Dedifferentiated amniotic fluid mesenchymal stem cell (primary cell): ENCODE results near the gene ATP8B1.
"Not testable (repeated sequence)": the region's sequence is repeated elsewhere in the genome, so short reads cannot be mapped to it uniquely, and the experiment has no call there.

Experiments used
- DNase-seq: peaks from one replicate; pipeline ENCODE4 v3.0.0-alpha.2; 2016; ENCODE audit errors: extremely low spot score

Gene ATP8B1

DNA sequence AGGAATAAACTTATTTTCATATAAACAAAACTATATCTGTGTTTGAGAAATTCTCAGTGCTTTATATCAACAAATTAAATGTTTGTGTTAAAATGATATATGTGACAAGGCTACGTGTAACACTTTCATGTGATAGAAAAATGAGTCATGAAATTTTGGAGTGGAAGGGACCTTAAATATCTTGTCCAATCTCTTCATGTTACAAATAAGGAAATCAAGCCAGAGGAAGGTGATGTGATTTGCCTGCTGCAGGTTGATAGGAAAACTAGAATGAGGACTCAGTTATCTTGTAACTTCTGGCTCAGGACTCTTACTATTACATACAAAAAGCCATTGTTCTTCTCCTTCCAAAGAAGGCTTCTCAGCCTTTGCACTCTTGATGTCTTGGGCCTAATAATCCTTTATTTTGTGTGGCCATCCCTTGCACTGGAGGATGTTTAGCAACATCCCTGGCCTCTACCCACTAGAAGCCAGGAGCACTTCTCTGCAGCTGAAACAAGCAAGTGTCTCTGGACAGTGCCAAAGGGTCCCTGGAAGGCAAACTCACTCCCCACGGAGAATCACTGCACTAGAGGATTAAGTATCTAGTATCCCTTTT lies 138.4 kb downstream of the ATP8B1 start:
- DNase-seq: no peak

DNA sequence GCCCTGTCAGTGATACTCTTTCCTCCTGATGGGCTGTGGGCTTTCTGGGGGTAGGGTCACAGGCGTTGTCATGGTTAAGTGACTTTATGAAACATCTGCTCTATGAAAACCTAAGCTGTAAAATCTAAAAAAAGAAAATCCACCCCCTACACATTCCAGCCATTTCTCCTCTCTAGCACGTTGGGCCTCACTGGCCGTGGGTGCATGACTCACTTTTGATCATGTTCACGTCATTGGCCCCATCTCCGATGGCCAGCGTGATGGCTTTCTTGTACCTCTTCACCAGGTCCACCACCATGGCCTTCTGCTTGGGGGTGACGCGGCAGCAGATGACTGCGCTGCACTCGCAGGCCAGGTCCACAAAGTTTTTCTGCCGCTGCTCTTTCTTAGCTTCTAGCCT lies 142.2 kb downstream of the ATP8B1 start:
- DNase-seq: peak; percentile 51

DNA sequence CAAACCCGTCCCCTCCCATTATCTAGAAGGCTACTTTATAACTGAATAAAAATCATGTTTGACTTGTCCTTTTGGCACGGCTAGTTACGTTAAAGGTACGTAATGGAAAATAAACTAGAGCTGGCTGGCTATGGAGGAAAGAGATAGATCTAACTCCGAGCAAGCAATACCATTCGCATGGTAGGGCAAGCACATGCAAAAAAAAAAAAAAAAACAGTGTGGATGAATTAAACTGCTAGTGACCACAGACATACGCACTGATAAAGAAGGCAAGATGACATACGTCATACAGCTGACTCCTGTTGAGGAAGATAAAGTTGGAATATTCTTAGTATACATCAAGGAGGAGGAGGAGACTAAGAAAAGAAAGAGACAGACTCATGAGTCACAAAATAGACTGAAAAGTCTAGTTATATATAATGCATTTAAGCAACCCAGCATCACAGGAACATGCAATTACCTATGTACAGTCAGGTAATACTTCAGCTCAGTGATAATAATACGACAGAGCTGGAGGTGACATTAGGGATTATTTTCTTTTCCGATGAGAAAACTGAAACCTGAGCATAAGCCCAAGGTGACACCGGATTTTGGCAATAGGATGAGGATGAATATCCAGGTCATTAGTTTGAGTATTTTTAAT lies 143.5 kb downstream of the ATP8B1 start:
- DNase-seq: no peak

DNA sequence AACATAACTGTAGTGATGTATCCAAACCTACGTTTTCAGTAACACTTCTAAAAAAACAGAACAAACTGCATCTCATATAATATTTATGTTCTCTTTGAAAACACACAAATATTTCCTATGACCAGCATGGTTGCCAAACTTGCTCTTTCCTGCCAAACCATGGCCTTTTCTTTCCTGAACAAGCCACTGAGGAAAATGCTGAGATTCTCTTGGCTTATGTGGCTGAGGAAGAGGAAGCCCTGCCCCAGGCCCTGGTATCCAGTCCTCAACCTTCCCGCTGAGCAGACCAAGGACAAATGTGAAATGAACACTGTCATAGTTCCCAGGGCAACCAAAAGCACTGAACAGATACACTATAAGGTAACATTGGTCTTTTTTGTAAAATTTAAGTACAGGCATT lies 145.6 kb downstream of the ATP8B1 start:
- DNase-seq: no peak

DNA sequence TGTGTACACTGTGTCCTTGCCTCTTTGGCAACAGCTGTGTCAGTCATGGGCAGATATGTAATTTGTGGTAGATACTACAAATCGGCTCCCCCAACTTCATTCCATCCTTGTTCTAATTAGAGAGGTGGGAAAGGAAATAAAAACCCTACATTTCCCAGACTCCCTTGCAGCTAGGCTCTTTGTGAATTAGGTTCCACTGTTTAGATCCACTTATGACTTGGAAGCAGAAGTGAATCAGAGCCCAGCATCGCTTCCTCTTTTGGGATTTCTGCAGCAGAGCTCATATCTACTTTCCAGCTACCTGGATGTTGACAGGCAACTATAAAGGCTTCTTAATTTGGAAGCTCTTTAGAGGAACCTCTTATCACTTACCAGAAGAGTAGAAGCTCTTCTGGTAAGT lies 147.4 kb downstream of the ATP8B1 start:
- no peak for DNase-seq

DNA sequence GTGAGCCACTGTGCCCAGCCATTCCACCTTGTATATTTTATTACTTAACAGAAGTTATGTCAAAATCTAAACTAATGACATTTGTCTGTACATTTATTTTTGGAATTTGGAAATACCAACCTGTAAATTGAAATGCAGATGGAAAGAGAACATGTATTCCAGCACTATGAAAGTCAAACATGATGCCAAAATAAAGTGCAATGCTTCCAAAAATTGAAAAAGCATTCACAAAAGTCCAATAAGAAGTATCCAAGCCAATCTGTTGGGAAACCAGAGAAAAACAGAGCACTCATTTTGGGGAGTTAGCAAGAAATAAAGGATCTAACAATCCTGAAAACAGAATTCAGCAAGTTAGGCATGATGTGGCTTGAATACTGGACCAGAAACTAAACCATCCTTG lies 151.2 kb downstream of the ATP8B1 start:
- no peak for DNase-seq

DNA sequence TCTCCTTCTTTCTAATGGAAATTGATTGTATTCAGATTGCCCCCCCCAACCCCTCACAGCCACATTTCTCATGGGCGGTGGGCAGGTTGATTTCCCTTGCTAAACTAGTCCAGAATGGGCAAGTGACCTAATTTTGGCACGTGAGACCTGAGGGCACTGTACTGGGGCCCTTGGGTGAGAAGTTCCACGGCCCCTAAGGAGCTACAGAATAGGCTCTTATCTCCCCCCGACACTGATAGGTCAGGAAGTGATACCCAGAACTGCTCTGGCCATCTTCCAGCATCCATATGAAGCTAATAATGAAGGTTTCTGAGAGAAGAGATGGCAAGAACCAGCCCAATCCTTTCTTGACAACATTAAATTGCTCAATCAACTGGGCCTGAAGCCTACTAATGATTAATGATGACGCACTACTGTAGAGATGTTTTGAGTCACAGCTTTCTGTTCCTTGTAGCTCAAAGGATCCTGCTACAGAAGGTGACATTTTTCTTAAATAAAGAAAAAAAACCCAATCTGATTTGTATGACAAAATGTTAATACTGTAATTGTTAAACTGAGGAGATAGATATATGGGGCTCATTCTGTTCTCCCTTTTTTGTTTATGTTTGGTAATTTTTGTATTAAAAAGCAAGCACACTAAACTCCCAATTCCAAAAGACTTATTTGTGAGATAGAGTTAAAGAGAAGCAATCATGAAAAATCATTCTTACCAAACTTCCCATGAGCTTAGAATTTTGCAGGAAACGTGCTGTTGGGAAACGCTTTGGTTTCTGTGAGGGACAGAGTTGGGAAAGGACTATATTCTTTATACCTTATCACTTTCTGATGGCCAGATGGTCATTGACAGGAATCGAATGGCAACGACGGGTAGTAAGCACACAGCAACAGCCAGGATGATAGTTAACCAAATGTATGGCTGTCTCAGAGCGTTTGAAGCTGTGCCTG lies 153.3 kb downstream of the ATP8B1 start:
- DNase-seq: no peak

DNA sequence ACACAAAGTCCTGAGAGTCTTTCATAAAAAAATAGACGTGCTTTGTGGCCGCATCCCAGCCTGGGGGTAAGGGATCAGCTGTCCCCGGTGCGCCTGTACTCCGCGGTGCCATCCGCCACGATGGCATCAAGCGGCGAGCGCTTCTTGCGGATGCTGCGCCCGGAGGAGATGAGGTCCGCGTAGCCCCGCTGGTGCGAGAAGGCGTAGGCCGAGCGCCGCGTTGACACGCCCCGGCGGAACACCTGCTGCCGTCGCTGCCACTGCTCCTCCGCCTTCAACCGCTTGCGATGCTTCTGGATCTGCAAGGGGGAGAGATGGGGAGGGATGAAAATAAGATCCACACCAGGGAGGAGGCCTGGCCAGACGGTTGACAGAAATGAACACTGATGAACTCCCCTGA lies 154.7 kb downstream of the ATP8B1 start:
- DNase-seq: no peak

DNA sequence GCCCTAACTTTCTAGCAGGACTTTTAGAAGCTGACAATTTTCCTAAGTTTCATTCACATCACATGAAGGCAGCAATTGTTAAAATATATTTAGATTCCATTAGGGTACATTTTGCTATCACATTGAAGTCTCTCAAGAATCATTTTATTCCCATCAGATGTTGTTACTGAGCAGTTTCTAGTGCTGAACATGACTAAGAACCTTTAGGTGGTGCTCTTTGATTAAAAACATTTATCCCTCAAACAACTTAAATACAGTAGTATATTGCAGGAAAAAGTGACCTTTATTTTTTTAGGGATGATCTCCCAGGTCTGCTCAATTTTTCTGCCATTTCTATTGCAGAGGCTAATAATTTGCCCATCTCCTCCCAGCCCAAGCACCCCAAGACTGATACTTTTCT lies 158.6 kb downstream of the ATP8B1 start:
- DNase-seq: no peak

DNA sequence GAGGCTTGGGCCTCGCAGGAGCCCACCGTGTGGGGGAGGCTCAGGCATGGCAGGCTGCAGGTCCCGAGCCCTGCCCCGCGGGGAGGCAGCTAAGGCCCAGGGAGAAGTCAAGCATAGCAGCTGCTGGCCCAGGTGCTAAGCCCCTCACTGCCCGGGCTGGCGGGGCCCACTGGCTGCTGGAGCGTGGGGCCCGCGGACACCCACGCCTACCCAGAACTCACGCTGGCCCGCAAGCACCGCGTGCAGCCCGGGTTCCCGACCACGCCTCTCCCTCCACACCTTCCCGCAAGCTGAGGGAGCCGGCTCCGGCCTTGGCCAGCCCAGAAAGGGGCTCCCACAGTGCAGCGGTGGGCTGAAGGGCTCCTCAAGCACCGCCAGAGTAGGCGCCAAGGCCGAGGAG lies 159.4 kb downstream of the ATP8B1 start:
- not testable (repeated sequence) for DNase-seq

DNA sequence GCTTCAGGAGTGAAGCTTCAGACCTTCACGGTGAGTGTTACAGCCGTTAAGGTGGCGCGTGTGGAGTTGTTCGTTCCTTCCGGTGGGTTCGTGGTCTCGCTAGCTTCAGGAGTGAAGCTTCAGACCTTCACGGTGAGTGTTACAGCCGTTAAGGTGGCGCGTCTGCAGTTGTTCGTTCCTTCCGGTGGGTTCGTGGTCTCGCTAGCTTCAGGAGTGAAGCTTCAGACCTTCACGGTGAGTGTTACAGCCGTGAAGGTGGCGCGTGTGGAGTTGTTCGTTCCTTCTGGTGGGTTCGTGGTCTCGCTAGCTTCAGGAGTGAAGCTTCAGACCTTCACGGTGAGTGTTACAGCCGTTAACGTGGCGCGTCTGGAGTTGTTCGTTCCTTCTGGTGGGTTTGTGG lies 160.7 kb downstream of the ATP8B1 start:
- not testable (repeated sequence) for DNase-seq

DNA sequence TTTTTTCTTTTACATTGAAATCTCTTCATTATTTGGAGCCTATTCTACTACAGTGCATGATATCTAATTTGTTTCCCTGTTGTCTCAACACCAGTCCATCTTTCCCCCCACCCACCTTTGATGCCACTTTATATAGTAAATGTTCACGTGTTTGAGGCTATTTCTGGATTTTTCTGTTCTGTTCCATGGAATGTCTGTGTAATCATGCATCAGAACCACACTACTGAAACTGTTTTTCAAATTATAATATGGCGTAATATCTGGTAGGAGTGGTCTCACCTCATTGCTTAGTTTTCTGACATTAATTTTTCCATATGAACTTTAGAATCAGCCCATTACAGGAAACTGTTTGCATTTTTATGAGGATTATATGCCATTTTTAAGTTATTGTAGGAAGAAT lies 162.4 kb downstream of the ATP8B1 start:
- DNase-seq: no peak

DNA sequence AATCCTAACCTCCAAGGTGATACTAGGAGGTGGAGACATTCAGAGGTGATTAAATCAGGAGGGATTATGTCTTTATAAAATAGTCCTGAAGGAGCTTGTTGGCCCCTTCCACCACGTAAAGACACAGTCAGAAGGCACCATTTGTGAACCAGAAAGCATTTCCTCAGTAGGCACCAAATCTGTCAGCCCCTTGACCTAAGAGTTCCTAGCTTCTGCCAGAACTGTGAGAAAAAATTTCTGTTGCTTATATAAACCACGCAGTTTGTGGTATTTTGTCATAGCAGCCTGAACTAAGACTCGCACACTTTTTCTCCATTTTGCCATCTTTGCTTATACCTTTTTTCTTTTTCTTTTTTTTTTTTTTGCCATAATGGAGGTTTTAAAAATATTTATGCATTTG lies 162.9 kb downstream of the ATP8B1 start:
- no peak for DNase-seq

DNA sequence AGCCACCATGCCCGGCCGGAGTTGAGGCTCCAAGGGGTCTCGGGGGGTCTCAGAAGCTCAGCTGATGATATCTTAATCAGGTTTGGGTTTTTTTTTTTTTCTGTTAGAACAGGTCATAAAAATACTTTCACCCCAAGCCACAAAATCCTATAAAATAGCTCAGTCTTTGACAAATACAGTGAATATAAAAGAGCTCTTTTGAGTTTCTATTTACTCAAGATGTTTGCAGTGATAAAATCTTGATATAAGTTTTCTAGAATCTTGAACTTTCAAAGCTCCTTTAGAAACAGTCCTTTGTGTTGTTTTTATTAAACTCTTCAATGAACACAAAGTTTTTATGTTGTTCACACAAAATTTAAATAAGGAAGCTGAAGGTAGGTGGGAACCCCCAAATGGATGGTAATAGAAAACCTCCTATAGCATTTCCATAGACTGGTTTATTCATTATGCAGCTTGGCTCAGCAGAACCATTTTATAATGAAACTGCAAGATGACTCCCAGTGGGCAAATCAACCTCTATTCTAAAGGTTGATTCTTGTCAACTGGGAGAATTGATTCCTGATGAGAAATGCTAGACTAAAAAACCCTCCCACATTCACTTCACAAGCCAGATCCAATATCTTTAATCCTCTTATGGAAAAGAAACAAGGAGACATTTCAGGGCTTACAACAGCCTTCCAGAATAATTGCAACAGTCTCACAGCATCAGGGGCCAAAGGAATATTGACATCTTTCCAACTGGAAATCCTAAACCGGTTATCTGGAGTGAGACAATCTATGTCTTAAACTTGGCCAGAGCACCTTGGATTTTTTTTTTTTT lies 167.9 kb downstream of the ATP8B1 start:
- DNase-seq: peak; percentile 55

DNA sequence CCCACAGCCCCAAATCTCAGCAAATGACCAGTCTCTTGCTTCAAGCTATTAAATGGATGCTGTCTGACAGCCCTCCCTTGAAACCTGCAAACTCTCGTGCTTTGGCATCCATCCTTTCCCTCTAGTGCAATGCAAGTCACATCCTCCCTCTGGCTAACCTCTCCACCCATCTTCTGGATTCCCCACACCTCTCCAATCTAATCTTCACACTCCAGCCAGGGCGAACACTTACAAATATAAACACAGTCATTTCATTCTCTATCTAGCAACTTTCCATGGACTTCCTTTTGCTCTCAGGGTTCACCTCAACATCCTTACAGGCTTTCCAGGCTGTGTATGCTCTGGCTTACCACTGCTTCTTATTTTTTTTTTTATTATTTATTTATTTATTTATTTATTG lies 171.4 kb downstream of the ATP8B1 start:
- DNase-seq: no peak

DNA sequence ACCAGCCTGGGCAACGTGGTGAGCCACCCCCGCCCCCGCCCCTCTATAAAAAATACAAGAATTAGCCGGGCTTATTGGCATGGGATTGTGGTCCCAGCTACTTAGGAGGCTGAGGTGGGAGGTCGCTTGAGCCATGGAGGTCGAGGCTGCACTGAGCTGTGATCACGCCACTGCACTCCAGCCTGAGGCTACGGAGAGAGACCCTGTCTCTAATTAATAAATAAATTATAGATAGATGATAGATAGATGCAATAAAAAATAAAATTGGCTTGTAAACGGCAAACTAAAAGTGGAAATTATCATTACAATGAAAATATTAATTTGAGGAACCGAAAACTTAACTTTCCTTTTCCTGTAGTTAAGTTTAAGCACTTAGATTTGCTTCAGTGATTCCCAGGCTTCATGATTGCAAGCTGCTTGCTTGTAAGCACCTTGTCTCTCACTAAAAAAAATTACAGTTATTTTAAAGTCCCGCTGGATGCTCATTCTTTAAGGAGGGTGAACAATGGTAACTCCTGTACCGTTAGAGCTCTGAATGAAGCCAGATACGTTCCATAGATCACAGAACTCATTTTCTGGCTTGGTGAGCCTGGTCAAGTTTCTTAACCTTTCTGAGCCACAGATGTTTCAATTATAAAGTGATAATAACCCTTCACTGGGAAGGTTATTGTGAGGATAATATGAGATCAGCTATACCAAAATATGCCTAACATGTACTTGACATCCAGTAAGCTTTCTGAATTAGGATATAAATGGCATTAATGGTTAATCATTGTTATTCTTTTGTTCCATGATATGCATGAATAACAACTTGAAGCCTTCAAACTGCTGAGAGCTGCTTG lies 172.1 kb downstream of the ATP8B1 start:
- DNase-seq: no peak

DNA sequence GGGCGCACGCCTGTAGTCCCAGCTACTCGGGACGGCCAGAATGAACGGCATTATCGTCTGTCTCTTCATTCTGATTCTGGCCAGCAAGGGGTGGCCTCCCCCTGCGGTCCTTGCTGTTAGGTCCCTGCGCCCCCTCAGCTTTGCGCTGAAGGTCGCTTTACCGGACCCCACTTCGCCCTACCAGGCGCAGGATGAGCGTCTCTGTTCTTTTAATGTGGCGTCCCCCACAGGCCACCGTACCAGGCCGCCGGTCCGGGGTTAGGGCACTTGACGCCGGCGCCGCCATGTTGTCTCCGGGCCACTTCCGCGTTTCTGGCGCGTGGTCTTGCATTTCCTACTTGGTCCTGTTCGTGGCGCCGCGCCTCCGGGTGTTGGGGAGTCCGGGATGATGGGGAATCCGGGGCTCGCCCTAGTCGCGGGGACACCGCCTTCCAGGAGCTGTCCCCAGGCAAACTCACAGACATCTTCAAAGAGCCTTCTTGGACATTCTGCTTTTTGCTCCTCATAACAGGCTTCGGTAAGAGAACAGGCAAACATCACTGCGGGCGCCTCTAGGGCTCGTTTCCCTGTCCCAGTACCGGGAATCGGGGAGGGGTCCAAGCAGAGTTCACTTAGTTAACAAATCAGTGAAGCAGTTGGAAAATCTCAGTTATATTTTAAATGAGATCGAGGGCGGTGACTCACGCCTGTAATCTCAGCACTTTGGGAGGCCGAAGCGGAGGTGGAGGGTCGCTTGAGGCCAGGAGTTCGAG lies 172.9 kb downstream of the ATP8B1 start:
- DNase-seq: peak; percentile 91

DNA sequence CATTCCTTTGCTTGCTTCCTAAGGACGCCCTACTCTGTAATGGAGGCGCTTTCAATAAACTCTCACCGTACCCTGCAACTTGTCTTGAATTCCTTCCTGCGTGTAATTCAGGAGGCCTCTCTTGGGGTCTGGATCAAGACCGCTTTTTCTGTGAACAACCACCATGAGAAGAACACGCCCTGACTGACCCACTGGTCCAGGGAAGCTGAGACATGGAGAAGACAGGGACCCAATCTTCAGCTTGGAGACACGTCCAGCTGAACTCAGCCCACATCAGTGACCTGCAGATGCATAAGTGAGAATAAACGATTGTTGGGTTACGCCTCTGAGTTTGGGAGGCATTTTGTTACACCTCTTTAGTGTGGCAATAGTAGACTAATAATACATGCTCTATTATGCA lies 173.7 kb downstream of the ATP8B1 start:
- DNase-seq: no peak

DNA sequence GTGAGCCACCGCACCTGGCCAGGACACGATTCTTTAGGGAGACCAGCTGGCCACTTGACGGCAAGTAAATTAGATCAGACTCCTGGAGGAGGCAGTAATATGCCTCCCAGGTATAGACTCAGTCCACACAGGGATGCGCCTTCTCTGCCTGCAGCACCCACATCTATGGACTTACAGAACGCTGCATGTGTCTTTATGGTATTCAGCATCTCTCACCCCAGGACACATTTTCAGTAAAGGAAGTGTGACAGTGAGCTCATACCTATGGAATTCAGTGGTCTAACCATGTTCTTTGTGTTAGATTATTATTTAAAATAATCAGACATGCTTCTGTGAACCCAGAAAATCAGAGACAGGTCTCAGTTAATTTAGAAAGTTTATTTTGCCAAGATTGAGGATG lies 175.6 kb downstream of the ATP8B1 start:
- no peak for DNase-seq

DNA sequence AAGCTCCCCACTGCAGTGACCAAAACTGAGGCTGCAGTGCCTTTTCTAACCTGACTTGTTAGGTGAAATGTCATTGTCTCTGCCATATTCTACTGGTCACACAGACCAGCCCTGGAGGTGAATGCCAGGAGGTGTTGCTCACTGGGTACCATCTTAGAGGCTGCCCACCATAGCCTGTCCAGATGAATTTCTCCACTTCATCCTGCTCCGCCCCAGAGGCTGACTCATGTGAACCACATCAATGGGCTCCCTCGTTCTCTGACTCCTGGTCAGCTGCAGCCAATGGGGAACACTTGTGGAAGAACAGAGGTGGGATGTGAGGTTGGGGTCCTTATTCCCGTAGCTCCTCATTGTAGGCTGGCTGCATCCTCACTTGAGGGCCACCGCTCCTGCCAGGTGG lies 178.1 kb downstream of the ATP8B1 start:
- no peak for DNase-seq
